ENCODE measurements around the gene RPS6KB2. TPM values are rescaled to one million over a fixed set of nuclear protein-coding genes. Genes with fewer than 3 reads are reported as not detected.

Gene RPS6KB2
- total RNA-seq, 4 donors from 2014 or later = 27.4 to 45.0 (median 30.7) TPM

DNA sequence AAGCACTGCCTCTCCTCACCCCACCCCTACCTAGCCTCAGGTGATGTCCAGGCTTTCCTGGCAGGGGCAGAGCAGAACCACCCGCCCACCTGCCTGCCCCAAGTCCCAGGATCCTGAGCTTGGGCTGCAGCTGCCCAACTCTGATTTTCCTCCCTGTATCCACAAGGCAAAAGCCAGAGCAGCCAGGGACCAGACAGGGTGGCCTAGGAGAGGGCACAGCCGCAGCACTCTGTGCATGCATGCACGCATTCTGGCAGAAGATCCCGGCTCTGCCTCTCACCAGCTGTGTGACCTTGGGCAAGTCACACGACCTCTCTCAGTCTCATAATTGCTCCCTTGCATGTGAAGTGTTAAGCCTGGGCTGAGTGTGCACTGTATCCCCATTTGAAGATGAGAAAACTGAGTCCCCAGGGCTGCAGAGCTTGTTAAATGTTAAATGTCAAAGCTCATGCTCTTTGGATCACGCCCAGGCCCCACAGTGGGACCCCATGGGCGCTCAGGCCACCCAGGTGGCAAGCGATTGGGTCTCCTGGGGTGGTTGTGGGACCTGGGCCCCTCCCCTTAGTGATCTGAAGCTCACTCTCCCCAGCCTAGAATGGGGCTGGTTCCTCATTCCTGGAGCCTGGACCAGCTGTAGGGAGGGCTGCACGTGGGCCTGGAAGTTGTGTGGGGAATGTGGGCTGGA, 15.7 kb upstream of the RPS6KB2 start:
- ATAC-seq (ENCODE audit: low FRiP score) (no peak), DNase-seq (ENCODE audit: low spot score) (no peak)
- TF ChIP-seq, protein P1, sequence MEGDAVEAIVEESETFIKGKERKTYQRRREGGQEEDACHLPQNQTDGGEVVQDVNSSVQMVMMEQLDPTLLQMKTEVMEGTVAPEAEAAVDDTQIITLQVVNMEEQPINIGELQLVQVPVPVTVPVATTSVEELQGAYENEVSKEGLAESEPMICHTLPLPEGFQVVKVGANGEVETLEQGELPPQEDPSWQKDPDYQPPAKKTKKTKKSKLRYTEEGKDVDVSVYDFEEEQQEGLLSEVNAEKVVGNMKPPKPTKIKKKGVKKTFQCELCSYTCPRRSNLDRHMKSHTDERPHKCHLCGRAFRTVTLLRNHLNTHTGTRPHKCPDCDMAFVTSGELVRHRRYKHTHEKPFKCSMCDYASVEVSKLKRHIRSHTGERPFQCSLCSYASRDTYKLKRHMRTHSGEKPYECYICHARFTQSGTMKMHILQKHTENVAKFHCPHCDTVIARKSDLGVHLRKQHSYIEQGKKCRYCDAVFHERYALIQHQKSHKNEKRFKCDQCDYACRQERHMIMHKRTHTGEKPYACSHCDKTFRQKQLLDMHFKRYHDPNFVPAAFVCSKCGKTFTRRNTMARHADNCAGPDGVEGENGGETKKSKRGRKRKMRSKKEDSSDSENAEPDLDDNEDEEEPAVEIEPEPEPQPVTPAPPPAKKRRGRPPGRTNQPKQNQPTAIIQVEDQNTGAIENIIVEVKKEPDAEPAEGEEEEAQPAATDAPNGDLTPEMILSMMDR (IDR thresholded peaks at IDR 0.05) = no peak

DNA sequence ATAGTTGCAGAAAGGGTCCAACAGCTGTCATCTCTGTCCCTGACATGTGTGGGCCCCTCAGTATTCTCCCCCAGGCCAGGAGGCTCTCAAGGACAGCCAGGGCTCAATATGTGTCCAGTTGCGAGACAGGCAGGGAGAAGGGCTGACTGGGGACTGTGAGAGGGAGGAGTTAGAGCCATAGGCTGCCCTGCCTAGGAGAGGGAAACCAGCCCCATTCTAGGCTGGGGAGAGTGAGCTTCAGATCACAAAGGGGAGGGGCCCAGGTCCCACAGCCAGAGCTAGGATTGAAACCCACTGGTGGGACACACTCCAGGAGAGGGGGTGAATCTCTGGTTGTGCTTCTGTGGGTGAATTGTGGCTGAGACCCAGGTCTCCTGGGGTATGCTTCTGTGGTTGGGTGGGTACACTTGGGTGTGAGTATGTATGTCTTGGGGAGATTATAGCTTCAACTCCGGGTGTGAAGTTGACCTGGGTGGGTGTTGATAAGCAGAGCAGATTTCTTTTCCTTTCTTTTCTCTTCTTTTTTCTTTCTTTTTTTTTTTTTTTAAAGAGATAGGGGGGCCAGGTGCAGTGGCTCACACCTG, 14.9 kb upstream of the RPS6KB2 start:
- ATAC-seq (ENCODE audit: low FRiP score) = no peak
- DNase-seq (ENCODE audit: low spot score) = no peak
- TF ChIP-seq, protein P1 (IDR thresholded peaks at IDR 0.05) = no peak

DNA sequence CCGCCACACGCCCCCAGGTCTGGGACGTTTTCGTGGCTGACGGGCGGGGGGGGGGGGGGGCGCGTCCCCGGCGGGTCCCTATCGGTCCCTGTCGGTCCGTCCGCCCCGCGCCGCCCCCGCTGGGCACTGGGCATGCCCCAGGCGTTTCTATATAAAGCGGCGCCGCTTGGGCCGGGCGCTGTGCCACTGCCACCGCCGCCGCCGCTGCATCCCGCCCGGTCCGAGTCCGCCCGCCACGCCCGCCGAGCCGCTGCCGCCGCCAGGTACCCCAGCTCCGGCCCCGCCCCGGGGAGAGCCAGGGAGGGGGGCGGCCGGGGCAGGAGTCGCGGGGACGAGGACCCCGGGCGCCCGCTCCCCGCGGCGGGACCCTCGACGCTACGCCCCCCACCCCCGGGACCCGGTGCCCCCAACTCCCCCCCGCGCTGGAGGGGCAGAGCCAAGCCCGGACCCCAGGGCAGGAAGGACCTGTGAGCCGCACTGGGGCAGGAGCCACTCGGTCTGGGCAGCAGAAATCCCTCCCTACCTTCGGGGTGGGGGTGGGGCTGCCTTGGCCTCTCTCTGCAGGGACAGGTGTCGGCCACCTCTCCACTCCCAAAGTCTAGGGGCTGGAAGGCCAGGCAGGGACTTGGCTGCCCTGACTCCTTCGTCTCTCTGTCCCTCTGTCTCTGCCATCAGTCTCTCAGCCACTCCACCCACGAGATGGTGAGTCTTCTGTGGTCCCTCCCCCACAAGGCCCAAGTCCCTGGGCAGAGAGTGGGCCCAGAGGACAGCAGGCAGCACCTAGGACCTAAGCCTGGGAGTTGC, 12.6 kb upstream of the RPS6KB2 start, which contains the start of gene CARNS1:
TSS of gene CARNS1 (plus strand) at position 178 of the 804 bp plus-strand sequence. CDS start at position 700, 522 bp downstream.
- TF ChIP-seq, protein P1 (IDR thresholded peaks at IDR 0.05) = no peak
- DNase-seq (ENCODE audit: low spot score) (no peak), ATAC-seq (ENCODE audit: low FRiP score) (no peak)

DNA sequence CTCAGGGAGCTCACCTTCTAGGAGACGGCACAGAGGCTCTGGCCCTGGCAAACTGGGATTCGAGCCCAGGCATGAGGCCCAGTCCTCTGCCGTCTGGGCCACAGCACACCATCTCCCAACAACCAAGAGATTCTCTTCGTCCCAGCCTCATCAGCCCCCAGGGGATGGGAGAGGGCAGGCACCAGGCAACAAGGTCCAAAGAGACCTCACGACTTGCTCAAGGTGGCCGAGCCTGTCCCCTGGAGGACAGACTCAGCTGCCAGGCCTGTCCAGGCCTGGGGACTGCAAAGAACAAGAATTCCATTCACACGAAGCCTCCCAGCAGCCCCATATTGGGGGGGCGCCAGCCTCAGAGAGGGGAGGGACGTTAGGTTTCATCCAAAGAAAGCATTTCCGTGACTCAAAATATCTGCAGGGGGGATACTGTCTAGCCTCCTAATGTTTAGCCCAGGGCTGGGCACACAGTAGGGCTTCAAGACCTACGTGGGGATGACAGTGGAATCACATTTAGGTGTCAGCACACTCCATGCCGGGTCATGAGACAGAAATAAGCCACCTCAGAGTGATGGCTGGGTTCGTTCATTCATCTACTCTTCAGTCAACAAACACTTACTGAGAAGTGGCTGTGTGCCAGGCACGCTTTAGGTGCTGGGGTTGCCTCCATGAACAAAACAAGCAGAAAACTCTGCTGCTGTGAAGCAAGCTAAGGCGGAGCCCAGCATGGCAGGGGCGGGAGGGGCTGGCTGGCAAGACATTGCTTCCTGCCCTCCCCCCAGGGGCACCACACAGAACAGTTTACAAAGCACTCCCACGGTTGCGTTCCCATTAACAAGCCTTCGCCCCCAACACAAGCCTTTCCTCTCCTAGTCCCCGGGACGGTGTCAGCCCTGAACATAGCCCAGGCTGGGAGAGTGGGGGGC, 11.6 kb upstream of the RPS6KB2 start:
- ATAC-seq (ENCODE audit: low FRiP score) (no peak), DNase-seq (ENCODE audit: low spot score) (no peak)
- TF ChIP-seq, protein P1 (IDR thresholded peaks at IDR 0.05) = no peak

DNA sequence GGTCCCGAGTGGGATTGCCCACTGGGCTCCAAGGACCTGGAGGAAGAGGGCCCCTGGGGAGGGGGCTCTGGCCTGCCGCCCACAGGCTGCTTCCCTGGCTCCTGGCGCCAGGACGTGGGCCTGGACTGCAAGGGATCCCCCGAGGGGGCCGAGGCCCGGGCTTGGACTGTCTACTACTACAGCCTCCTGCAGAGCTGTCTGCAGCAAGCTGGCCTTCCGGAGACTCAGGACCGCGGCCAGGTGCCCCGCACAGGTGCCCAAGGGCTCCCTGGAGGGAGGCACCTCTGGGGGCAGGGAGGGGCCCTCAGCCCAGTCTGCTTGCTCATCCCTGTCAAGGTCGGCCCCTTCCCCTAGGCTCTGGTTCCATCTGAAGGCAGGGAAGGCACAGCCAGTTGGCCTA, 10.9 kb upstream of the RPS6KB2 start:
- DNase-seq (ENCODE audit: low spot score) (no peak), ATAC-seq (ENCODE audit: low FRiP score) (no peak)
- TF ChIP-seq, protein P1 (IDR thresholded peaks at IDR 0.05) = no peak

DNA sequence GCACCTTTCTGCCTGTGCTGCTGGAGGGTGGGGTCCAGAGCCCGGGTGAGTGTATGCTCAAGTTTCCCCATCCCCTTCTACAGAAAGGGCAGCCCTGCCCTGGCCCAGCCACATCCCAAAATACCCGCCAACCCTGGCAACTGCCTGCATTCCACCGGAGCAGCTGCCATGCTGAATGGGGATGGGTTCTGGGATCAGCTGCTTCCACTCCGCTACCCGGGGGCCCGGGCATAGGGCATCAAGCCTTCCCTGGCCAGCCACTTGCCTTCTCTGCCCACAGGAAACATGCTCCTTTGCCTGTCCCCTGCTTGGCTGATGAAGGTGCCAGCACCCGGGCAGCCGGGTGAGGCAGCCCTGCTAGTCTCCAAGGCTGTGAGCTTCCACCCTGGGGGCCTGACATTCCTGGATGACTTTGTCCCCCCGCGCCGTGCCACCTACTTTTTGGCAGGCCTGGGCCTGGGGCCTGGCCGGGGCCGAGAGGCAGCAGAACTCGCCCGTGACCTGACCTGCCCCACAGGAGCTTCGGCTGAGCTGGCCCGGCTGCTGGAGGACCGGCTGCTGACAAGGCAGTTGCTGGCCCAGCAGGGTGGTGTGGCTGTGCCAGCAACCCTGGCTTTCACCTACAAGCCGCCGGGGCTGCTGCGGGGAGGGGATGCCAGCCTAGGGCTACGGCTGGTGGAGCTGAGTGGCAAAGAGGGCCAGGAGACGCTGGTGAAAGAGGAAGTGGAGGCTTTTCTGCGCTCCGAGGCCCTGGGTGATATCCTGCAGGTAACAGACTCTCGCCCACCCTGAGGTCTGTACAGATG, 9.6 kb upstream of the RPS6KB2 start:
- DNase-seq (ENCODE audit: low spot score) = no peak
- TF ChIP-seq, protein P1 (IDR thresholded peaks at IDR 0.05) = no peak
- no peak for ATAC-seq (ENCODE audit: low FRiP score)
